ENCODE data around the gene RNF121. TPM values are rescaled to one million over a fixed set of nuclear protein-coding genes. Genes with fewer than 3 reads are reported as not detected.

RNF121 gene
- total RNA-seq, 1 donor from 2014 or later, result 36.4 TPM

DNA sequence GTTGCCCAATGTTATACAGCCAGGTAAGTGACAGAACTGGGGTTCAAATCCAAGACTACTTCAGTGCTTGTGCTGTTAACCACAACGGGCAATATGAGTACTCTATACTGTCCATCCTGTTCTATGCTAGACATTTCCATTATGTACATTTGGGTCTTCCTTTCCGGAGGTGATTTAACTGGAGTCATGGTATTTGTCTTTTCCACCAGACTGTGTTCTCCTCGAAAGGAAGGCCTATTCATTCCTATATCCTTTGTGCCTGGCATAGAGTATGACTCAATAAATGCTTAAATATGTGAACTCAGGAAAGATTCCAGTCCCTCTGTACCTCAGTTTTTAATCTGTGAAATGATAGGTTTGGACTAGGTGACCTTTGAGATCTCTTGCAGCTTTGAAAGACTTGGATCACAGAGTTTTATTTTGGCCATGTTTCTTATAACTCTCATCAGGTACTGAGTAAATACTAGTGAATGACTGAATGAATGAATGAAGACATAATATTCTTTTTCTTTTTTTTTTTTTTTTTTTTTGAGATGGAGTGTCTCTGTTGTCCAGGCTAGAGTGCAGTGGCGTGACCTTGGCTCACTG, 6.6 kb downstream of the RNF121 start:
- DNase-seq, result peak; percentile 55

DNA sequence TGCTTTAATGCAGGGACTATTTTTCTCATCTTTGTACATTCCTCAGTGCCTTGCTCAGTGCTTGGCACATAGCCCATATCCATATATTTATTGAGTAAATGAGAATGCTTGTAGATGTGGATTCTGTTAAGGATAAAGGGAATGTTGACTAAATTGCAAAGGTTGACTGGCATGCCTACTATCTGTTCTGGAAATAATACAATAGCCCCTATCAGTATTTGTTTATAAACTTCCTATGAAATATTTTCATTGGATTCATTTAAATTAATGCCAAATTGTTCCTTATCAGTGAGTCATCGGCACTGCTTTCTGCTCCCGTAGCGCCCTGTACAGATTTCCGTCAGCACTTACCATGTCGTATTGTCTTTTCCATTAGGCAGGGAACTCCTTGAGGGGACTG, 8.0 kb downstream of the RNF121 start:
- DNase-seq, result peak; percentile 86

DNA sequence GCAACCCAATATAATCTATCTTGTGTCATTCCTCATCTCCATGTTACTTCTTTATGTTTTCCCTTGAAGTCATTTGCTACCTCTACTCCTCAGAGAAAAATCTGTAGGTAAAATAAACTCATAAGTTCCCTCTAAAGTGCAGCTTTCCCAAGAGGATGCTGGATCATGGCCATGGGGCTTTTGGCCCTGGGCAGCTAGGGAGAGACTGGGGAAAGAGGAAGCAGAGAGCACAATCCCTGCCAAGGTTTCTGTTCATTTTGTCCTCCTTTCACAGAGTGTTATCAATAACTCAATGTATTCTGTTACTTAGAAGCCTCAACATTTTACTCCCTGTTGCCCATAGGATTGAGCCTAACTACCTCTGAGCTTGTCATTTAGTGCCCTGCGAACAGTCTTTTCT, 9.0 kb downstream of the RNF121 start:
- peak; percentile 26 for DNase-seq

DNA sequence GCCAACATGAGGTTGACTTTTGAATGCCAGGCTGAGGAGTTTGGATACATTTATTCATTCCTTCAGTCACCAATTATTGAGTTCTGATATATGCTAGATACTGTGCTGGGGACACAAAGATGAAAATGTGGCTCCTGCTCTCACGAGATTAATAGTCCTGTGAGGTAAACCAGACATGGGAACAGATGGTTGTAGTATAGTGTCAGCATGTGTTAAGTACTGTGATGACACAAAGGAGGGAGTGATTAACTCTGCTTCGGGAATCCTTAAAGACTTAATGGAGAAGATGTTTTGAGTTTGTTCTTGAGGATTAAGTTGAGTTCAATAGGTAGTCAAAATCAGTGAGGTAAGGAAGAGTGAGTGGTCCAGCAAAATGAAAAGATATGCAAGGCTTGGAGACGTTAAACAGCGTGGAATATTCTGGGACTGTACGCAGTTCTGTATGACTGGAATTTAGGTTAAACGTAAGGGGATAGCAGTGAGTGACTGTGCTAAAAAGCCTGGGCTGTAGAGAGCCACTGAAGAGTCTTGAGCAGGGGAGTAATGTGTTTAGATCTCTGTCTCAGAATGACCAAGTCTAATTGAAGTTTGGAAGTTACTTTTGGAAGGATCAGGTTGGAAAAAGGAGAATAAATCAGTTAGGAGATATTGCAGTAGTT, 11.8 kb downstream of the RNF121 start:
- no peak for DNase-seq

DNA sequence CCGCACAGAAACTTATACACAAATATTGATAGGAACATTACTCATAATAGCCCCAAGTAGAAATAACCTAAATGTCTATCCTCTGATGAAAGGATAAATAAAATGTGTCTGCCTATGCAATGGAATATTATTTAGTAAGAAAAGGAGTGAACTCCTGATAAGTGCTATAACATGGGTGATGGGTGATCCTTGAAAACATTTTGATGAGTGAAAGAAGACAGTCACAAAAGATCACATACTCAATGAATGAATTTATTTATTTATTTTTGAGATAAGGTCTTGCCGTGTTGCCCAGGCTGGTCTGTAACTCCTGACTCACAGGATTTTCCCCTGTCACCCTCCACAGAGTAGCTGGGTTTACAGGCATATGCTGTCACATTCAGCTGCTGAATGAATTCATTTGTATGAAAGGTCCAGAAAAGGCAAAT, 17.3 kb downstream of the RNF121 start:
- peak; percentile 66 for DNase-seq

DNA sequence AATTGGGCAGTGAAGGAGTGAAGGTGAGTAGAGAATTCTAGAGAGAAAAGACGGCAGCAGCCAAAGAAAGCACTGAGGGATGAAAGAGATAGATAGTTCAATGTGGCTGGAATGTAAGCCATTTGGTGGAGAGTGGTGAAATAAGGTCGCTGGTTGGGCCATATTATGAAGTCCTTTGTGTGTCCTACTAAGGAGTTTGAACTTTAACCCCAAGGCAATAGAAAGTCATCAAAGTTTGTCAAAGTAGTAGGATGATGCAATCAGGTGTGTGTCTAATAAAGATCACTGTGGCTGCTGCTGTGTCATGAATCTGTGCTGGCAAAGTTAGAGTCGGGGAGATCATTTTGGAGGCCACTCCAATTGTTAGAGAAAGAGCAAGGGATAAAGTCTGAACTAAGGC, 18.7 kb downstream of the RNF121 start:
- no peak for DNase-seq

DNA sequence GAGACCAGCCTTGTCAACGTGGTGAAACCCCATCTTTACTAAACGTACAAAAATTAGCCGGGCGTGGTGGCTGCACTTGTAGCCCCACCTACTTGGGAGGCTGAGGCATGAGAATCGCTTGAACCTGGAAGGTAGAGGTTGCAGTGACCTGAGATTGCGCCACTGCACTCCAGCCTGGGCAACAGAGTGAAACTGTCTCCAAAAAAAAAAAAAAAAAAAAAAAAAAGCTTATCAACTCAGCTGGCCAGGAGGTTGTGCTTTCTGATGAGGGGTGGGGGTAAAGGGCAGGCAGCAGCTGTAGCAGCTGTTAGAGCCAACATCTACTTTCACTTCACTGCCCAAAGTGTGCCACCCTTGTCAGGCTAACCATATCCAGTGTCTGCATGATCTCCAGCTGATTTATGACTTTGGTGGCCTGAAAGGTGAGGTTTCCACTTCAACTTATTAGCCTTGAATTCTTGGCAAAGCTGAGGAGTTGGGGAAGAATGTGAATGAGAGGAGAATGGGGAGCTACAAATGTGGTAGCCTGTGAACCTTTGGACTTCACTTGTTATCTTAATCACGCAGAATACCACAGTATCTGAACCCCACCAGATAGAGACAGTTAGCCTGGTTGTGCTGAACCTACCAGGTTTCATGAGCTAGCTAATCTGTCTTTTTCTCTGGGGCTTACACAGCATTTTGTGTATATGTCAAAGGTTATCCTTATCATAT, 19.6 kb downstream of the RNF121 start:
- DNase-seq, result peak; percentile 21

DNA sequence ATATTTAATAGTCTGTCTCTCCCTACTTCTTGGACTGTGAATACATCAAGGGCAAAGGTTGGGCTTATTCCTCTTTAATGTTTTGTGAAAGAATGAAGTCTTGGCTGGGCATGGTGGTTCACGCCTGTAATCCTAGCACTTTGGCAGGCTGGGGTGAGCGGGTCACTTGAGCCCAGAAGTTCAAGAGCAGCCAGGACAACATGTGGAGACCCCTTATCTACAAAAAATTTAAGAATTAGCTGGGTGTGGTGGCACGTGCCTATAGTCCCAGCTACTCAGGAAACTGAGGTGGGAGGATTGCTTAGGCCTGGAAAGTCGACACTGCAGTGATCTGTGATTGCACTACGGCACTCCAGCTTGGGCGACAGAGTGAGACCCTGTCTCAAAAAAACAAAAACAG, 20.2 kb downstream of the RNF121 start:
- DNase-seq, result no peak

DNA sequence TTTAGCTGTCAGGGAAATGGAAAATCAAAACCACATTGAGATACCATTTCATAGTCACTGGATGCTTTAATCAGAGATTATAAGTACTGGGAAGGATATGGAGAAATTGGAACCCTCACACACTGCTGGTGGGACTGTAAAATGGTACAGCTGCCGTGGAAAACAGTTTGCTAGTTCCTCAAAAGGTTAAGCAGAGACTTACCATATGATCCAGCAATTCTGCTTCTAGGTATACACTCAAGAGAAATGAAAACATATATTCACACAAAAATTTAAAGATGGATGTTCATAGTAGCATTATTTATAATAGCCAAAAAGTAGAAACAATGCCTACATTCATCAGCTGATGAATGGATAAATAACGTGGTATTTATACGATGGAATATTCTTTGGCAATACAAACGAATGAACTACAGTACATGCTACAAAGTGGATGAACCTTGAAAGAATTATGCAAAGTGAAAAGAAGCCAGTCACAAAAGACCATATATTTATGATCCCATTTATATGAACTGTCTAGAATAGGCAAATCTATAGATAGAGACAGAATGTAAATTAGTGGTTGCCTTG, 23.0 kb downstream of the RNF121 start:
- DNase-seq, result no peak

DNA sequence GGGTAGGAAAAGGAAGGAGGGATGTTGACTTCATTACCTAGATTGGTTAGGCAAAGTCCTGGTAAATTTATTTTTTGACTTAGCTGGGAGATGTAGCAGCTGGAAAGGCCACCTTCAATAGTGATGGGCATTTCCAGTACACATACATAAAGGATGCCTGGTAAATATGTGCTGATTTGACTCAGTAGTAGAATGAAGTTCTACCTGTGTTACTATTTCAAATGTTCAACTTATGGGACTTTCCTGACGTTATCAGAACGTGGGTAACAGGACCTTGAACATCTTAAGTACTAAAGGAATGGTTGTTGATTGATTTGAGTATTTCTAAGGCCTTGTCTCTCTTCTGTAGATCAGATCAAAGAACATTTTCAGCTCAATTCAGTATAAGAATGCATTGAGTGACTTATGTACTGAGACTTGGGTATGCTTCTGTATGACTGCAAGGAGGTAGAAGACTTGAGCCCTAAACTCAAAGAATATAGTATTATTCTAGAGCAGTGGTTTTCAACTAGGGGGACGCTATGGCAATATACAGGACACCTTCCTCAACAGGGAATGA, 27.1 kb downstream of the RNF121 start:
- DNase-seq, result no peak

DNA sequence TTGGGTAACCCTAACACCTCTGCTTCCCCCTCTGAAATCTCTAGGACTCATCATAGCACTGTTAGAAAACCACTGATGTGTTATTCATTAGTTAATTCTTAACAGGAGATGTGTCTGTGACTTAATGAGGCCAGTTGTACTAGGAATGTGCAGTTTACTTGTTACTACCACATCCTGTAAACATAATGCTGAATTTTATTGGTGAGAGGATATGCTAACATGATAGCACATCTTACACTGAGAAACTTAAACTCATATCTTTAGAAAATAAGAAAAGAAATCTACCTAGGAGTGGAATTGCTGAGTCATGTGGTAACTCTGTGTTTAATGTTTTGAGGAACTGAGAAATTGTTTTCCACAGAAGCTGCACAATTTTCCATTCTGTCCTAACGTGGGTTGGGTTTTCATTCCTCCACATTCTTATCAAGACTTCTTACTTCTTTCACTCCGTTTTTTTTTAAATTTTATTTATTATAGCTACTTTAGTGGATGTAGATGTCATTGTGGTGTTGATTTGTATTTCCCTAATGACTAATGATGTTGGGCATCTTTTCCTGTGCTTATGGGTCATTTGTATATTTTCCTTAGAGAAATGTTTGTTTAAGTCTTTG, 33.7 kb downstream of the RNF121 start:
- peak; percentile 41 for DNase-seq

DNA sequence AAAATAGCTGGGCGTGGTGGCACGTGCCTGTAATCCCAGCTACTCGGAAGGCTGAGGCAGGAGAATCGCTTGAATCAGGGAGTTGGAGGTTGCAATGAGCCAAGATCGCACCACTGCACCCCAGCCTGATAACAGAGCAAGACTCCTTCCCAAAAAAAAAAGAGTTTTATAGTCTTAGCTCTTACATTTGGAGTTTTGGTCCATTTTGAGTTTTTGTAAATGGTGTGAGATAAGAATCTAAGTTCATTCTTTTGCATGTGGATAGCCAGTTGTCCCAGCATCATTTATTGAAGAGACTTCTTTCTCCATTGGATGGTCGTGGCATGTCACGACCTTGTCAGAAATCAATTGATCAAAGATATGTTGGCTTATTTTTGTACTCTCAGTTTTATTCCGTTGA, 34.6 kb downstream of the RNF121 start:
- DNase-seq, result no peak

DNA sequence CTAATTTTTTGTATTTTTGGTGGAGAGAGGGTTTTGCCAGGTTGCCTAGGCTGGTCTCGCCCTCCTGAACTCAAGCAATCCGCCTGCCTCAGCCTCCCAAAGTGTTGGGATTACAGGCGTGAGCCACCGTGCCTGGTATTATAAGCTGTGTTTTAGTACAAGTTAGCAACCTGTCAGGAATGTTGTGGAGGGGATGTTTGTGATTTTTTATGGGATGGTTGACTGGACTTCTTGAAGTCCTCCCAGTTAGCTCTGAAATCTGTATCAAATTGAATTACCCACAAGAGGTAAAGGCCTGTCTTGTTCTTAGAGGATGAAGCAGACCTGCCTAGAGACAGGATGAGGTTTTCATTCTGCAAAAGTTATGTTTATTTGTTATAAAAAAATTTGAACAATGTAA, 35.8 kb downstream of the RNF121 start:
- DNase-seq, result no peak

DNA sequence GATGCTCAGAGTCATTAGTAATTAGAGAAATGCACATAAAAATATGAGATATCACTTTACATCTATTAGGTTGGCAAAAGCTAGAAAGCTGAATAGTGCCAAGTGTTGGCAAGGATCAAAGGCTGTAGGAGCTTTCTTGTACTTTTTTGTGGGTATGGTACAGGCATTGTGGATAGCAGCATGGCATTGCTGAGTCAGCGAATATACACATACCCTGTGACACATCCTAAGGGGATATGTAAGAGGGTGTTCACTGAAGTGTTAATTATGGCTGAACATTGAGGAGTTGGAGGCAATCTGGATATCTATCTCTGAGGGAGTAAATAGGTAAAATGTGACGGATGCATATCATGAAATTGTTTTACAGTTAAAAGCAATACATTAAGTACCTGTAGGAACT, 42.8 kb downstream of the RNF121 start:
- no peak for DNase-seq

DNA sequence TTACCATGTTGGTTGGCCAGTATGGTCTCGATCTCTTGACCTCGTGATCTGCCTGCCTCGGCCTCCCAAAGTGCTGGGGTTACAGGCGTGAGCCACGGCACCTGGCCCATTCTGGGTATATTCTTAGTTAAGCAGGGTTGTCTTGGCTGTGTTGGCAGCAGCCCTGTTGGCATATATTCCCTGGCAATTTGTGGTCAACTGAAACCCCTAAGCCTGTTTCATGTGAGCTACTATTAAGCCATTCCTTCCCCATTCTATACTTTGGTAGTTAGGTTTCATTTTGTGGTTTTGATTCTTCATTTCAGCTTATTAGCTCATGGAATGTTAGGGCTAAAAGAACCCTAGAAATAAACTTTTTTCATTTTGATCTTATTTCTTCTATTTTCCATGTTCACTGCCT, 47.7 kb downstream of the RNF121 start:
- DNase-seq, result no peak

DNA sequence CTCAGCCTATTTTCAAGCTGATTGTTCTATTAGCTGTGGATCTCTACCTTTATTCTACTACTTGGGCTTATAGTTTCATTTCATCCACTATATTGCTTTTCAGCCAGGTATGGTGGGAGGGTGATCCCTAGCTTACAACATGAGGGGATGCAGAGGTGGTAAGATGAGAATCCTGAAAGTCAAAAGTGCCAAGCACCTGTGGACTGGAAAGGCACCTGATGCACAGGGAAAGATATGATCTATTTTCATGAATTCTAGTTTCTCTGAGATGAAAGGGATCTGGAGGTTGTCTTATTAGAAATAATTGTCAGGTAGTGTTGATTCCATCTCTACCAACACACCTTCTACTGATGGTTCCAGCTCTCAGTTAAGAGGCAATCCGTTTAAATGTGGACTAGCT, 48.2 kb downstream of the RNF121 start:
- DNase-seq, result no peak

DNA sequence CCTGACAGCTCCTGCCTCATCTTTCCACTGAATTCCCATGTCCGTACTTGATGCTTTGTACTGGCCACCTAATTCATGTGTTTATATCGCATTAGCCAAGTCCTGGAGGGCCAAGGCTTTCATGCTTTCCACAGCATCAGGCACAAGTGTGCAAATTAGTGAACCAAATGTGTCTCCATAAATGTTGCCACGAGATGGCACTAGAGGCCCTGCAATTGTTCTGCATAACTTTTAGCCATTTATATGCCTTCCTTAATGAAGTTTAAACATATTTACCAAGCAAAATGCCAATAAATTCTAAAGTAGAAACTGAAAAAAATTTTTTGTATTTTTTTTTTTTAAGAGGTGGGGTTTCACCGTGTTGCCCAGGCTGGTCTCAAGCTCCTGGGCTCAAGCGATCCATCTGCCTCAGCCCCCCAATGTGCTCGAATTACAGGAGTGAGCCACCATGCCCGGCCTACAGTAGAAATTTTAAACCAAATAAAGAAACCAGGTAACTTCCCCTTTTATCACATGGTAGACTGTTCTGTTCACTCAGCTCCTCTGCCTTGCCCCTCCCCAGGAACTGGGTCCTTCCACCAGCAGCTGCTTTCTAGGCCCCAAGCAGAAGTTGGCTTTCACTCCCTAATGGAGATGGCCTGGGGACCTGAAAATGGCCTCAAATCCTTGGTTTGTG, 49.0 kb downstream of the RNF121 start:
- DNase-seq, result peak; percentile 80

DNA sequence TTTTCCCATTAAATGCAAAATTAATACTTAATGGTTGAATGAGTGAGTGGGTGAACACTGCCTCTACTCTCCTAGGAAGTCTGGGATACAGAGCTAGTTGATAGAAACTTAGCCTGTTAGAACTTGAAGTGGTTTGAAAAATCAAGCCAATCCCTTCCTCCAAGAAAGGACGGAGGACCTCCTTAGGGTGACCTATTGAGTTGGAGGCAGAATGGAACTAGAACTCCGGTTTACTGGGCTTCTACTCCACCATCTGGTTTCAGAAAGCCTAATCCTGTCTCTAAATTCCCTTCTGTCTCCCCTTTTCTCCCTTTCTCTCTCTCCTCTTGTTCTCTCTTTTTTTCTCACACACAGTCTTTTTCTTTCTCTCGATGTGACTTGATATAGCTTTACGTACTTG, 50.2 kb downstream of the RNF121 start:
- no peak for DNase-seq

DNA sequence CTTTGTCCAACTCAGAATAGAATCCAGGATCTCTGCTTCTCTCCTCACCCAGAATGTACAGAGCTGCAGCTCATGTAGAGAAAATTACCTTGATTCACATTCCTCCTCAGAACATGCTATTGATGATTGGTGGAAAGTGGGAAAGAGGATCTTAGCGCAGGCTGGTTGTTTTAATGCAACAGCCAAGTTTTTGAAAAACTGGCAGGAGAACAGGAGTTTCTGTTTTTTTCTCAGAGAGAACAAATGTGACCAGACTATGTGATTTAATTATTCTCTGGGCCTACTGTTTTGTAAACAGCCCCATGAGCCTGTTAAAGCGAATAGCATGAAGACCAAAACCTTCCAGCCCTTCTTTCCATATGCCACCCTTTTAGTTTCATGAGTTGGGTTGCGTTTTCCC, 50.8 kb downstream of the RNF121 start:
- no peak for DNase-seq

DNA sequence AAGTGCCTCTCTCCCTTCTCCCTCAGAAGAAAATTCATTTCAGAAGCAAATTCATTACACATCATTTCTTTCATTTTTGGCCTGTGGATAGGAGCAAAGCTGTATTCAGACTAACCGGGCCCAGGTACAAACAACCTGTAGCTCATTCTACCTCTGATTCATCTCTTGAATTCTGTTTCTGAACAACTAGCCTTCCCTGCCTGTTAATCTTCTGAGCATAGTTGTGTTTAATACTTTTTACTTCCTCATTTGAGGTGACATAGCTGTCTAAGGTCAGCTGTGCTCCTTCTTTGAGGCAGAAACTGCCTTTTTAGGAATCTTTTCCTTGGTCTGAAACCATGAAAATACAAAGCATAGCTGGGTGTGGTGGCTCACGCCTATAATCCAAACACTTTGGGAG, 57.3 kb downstream of the RNF121 start:
- DNase-seq, result no peak

DNA sequence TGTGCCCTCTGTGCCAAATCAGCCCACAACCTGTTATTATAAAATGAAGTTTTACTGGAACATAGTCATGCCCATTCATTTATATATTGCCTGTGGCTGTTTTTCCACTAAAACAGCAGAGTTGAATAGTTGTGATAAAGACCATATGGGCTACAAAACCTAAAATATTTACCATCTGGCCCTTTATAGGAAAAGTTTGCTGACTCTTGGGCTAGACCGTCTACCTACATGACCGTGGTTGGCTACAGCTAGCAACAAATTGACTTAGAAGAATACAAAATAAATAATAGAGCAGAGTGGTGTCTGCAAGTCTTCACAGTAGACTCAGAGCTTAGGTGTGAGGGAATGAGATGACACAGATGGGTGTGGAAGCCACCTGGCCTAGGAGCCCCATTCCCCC, 58.7 kb downstream of the RNF121 start:
- DNase-seq, result no peak

DNA sequence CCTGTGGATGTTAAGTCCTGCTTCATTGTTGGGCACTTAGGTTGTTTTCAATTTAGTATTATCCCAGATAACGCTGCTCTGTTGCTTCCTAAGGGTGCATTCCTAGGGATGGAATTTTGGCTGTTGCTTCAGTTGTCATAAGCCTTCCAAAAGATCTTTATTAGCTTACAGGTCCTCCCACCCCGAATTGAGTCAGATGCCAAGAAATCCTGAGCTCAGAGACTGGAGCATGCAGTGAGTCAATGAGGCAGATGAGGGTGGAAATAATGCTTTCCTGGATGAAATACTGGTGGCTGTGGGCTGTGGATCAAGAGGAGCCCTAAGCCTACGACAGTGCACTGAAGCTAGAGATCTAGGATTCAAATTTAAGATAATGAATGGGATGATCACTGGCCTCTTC, 59.2 kb downstream of the RNF121 start:
- no peak for DNase-seq

DNA sequence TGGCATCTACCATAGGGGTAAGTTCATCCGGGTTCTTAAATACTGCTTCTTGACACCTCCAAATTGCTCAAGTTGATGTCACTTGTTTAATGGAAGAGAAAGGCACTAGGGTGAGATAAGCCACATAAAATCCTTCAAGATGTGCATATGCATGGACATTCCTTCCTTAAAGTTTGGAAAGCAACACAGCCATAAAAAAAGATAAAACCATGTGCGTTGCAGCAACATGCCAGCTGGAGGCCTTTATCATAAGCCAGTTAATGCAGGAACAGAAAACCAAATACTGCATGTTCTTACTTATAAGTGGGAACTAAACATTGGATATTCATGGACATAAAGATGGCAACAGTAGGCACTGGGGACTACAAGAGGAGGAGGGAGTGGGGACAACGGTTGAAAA, 61.9 kb downstream of the RNF121 start:
- no peak for DNase-seq

All from dermis blood vessel endothelial cell (primary cell).